ENCODE results near the gene ARL4A. TPM values are rescaled to one million over a fixed set of nuclear protein-coding genes. Genes with fewer than 3 reads are reported as not detected.
A peak's percentile ranks its signal among the peaks of the same experiment; 100 is the strongest.

ARL4A gene
- total and polyA plus RNA-seq, 9 of the 15 experiments (the other 6 are each of a cell fraction or from before 2014, with no cell fraction given), result 118 to 688 (median 172) TPM

- no peak for TF ChIP-seq RBM25 (IDR thresholded peaks at IDR 0.05; ENCODE audit: low read depth, low read length, severe bottlenecking)
- TF ChIP-seq SIRT6 (IDR thresholded peaks at IDR 0.05; ENCODE audit: low read depth, low read length), result no peak
- TF ChIP-seq GATA2 (CRISPR knock-in tag; IDR thresholded peaks at IDR 0.05), result no peak
- TF ChIP-seq CCNT2 (IDR thresholded peaks at IDR 0.05; ENCODE audit: borderline replicate concordance, extremely low read depth, insufficient read length, low read depth, low read length), result no peak
- no peak for TF ChIP-seq HLTF (IDR thresholded peaks at IDR 0.05)
- no peak for TF ChIP-seq SIN3A (IDR thresholded peaks at IDR 0.05; ENCODE audit: borderline replicate concordance in 2 of 2, control insufficient read depth in 1 of 2, low read depth in 2 of 2, low read length in 2 of 2)
- no peak for TF ChIP-seq CCAR2 (IDR thresholded peaks at IDR 0.05; ENCODE audit: low read depth, low read length)
- TF ChIP-seq STAT5A (IDR thresholded peaks at IDR 0.05; ENCODE audit: borderline replicate concordance, low read length), result no peak
These were observed 18.4 kb downstream of the ARL4A start (continued) for GRCh38 chr7:12705878-12706277.

DNA sequence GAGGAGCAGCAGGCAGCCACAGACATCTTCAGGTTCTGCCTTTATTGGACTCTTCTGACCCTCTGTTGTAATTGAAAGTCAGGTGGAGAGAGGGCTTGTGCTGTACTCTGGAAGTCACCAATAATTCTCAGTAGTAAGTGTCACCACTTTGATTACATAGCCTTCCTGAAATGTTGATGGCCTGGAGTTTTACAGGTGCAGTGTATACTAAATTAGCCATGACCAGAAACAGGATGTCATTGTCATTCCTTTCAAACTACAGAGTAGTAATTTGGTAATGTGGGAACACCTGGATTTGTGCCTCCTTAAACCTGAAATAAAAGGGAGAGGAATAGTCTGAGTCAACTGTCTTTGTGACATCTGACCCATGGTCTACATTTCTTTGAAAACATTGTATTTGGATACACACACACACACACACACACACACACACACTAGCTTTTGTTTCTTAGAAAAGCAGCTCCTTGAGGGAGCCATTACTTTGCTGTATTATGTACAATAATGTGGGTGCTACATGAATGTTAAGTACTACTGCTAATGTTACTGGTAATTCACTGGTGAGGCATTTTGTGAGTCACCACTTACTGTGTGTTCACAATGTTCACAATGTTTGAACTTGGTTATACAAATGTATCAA, 19.6 kb downstream of the ARL4A start:
- TF ChIP-seq ATF3 (IDR thresholded peaks at IDR 0.05), result peak; percentile 27; the same call in 1 of the 2 replicates
- TF ChIP-seq ATF3 (CRISPR knock-in tag; conservative IDR thresholded peaks at IDR 0.05), result no peak
- peak; percentile 23; the same call in 1 of the 2 replicates for TF ChIP-seq FOSL1 (tag; conservative IDR thresholded peaks at IDR 0.05)
- TF ChIP-seq NR2C2 (CRISPR knock-in tag; IDR thresholded peaks at IDR 0.05), result no peak
- peak; percentile 13; the same call in 1 of the 2 replicates for TF ChIP-seq NR2C2 (tag; IDR thresholded peaks at IDR 0.05)
- TF ChIP-seq CBX3 (IDR thresholded peaks at IDR 0.05; ENCODE audit: borderline replicate concordance in 1 of 2, low read length in 2 of 2), result no peak
- no peak overlapping the region for H3K4me2 ChIP-seq (ENCODE audit: insufficient read depth, low read length)
- H3K9me3 ChIP-seq (replicated peaks; ENCODE audit: control insufficient read depth, insufficient read depth, low read depth, low read length), result no peaks in the 10 kb centered on the region
- no TSS peak for BruUV-seq (replicated peaks)
- no peak overlapping the region for H3K9ac ChIP-seq (ENCODE audit: insufficient read depth in 1 of 2, low read depth in 2 of 2, low read length in 2 of 2)
- no peaks in the 10 kb centered on the region; the same call in 2 of the 3 replicates for H3K79me2 ChIP-seq (ENCODE audit: control insufficient read depth, insufficient read depth, low read length)
- no peak for DNase-seq (ENCODE audit: extremely low read depth in 1 of 4, low spot score in 3 of 4)
- H3K27ac ChIP-seq (ENCODE audit: extremely low read depth, low read depth, low read length), result 0 out of 3 replicates have a peak overlapping the region, but pooled peaks have one; percentile 21
- CTCF ChIA-PET (ENCODE audit: low intra/inter-chr PET ratio), result no interaction called here
- no peaks in the 10 kb centered on the region for H3K27me3 ChIP-seq (ENCODE audit: control insufficient read depth in 2 of 2, insufficient read depth in 2 of 2, low read length in 2 of 2)
- H3K9me1 ChIP-seq (ENCODE audit: control insufficient read depth, insufficient read depth, low read length), result no peaks in the 10 kb centered on the region
- H3K4me1 ChIP-seq (replicated peaks in 1 of 2; ENCODE audit: control insufficient read depth in 2 of 2, insufficient read depth in 2 of 2, low read length in 2 of 2), result peaks cover 0 to 16% of the 10 kb centered on the region in 2 experiments; a peak in 3 of 5 replicates
- H2AFZ ChIP-seq (ENCODE audit: low read depth, low read length), result peak overlapping the region; percentile 42
- no peak overlapping the region for H3K4me3 ChIP-seq
- H4K20me1 ChIP-seq (replicated peaks; ENCODE audit: control insufficient read depth, insufficient read depth, low read length), result no peaks in the 10 kb centered on the region
- FAIRE-seq, result peak; percentile 29
- in situ Hi-C loops (cut with MboI), result loop anchor here (25.0 kb wide), 1 partner anchor 1280 kb away; the partner anchor contains the start of gene ETV1
- peak; percentile 55 for ATAC-seq
- intact Hi-C loops (cut with micrococcal nuclease), result no loop called here
- H3K36me3 ChIP-seq (ENCODE audit: control insufficient read depth, insufficient read depth, low read length), result no peaks in the 10 kb centered on the region
- POLR2A ChIA-PET, result interaction anchor here (0.7 to 2.3 kb wide), 4 partner anchors 9 to 25 kb away, joined by 3 to 15 read pairs (median 3); no protein-coding TSS in a partner anchor
